Stimulated activated CD8-positive, alpha-beta memory T cell treated with anti-CD3 and anti-CD28 coated beads, Interleukin-12 subunit alpha, Interleukin-12 subunit beta, amount 100 ng/mL, for 4 hours (primary cell): ENCODE data around the gene HTR5A.

Experiments used
- DNase-seq: peaks from one replicate; pipeline ENCODE4 v3.0.0-alpha.2; 2020; ENCODE audit warnings: low read depth

Gene HTR5A

GRCh38 chr7:155090684-155091083 lies 20.6 kb downstream of the HTR5A start:
- no peak for DNase-seq

DNA sequence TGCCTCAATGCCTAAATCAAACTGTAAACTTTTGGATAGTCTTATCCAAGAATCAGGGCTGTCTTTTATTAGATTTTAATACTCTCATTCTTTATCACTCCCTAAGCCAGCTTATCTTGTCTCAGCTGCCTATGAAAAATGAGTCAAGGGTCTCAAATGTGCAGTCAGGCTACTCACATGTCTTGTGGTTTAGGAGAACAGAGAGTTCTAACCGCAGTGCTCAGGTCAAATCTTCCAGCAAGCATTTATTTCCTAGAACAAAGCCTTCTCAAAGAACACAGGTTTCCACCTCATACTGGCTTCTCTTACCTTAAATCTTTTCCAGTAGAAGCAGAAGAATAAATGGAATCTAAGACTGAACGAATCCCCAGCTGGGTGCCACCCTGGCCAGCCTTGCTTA lies 23.5 kb downstream of the HTR5A start:
- no peak for DNase-seq

DNA sequence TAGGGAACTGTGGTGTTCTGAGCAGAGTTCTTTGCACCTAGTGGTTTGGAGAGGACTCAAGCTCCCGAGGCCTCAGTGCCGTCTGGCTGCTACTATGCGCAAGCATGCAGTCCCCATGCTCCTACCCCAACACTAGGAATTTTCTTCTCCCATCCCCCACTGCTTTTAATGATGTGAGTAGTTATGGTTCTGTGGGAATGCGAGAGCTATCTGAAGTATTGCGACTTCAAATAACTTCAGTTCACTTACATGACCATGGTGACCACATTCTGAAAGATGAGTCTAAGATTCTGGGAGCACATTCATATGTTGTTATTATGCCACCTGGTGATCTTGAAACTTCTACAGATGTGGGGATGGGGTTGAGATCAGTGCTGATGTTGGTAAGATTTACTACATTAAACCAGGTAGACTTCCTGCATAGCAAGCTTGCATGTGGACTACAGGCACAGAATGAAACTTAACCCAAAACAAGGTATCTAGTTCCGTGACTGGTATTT lies 24.6 kb downstream of the HTR5A start:
- no peak for DNase-seq

- DNase-seq, result no peak
Observed at GRCh38 chr7:155097338-155097737, 27.2 kb downstream of the HTR5A start.

DNA sequence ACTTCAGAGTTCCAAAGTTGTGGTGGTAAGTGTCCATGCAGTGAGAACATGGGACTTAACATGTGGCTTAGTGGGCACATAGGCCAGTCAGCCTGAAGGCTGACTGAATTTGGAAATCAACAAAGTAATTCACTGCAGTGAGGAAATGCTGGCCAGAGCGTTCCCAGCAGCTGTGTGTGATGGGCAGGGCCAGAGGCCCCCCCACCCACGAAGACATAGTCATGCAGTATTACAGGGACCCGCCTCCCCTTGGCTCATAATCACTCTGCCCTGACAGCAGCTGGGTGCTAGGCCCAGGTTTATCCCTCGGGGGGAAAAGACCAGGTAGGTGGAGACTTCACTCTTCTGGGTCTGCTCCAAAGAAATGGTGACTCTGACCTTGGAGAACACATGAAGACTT lies 33.7 kb downstream of the HTR5A start:
- no peak for DNase-seq

- no peak for DNase-seq
Observed at GRCh38 chr7:155104913-155105312, 34.8 kb downstream of the HTR5A start.

DNA sequence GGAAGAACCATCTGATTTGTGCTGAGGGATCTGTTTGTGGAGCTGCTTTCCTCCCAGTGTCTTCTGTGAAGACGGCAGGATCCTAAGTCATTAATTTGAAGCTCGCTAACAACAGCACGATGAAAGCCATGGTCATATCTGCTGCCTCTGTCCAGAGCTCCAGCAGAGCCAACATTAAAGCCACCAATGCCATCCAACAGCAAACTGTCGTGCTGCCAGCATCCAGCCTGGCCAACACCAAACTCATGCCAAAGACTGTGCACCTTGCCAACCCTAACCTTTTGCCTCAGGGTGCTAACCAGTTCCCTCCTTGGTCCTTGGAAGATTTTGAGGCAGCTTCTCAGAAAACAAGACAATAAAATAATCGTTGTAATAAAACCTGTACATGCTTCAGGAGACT lies 36.2 kb downstream of the HTR5A start:
- DNase-seq, result no peak

DNA sequence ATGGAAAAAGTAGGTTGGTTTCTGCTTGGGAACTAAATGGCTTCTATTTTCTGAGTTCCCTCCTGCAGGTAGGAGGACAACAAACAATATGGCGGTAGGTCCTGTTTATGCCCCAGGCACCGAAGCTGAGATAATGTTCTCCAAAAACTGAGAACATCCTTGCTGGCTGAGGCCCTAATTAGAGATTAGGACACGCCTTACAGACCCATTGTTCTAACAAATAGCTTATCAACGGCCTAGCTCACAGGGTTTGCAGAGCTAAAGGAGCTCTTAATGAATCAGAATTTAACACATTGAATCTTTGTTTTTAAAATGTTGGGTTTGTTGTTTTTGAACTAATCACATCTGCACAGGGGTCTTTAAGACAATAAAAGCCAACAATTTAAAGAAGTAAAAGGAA lies 37.0 kb downstream of the HTR5A start:
- DNase-seq, result no peak

- no peak for DNase-seq
Observed at GRCh38 chr7:155108144-155108901, 38.2 kb downstream of the HTR5A start.

- DNase-seq, result no peak
Observed at GRCh38 chr7:155109121-155109520, 39.0 kb downstream of the HTR5A start.

GRCh38 chr7:155115288-155115687 lies 45.2 kb downstream of the HTR5A start:
- DNase-seq, result no peak

DNA sequence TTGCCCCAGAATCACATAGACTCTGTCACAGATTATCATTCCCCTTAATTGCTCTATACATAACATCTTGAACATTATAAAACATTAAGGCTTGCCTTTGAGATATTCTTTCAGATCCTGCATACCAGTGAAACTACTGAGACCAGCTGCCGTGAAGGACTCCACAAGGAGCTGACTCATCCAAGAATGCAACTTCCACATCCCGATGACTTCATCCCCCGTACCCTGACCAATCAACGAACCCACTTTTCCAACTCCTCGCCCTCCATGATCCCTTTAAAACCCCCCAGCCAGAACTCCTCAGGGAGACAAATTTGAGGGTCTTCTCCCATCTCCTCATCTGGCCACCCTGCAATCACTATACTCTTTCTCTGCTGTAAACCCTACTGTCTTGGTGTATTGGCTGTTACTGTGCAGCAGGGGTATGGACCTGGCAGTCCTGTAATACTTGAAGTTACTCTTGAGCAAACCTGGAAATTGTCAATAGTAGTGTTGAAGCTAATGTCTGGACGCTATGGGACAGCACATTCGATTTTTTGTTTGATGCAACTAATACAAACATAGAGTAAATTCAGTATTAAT lies 49.8 kb downstream of the HTR5A start:
- DNase-seq, result no peak

DNA sequence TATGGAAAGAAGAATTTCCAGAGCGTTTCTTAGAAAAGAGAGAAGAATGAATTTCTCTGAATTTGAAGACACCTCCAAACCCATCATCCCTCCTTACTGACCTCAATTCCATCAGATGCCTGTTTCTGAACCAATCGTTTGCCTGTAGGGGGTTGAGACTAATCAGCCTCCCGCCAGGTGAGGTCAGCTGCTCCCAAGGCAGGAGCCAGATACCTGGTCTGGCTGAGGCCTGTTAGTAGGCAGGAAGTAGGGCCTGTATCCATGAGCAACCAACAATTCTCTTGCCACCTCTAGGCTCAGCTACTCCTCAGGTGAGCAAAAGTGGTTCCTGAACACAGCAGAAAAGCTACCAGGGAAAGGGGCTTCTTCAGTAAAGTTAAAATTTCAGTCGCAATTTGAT lies 50.3 kb downstream of the HTR5A start:
- no peak for DNase-seq

DNA sequence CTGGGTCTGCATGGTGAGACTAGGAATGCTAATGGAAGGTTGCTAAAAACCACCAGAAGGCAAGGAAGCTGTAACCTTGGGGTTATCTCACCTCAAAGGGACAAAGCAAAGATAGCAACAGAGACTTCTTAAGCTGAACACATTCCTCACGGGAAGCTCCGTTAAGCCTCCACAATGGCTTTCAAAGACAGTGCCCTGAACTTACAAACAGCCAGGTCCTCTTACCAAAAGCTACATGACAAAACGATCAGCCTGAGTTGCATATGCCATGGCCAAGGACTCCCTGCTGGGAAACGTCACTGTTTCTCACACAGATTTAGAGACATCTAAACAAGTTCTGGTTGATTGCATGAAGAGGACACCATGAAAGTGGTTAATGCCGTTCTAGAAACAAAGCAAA lies 52.7 kb downstream of the HTR5A start:
- DNase-seq, result no peak

DNA sequence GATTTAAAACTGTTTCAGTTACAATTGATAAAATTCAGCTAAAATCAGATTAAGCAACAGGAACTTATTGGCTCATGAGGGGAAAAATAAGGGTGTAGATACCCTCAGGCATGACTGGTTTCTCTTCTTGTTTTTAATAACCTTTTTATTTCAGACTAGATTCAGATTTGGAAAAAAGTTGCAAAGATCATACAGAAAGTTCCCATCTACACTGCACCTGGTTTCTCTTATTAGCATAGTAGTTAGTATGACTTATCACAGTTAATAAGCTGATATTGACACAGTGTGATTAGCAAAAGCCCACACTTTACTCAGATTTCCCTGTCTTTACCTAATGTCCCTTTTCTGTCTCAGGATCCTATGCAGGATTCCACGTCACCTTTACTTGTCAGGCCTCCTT lies 53.3 kb downstream of the HTR5A start:
- no peak for DNase-seq

DNA sequence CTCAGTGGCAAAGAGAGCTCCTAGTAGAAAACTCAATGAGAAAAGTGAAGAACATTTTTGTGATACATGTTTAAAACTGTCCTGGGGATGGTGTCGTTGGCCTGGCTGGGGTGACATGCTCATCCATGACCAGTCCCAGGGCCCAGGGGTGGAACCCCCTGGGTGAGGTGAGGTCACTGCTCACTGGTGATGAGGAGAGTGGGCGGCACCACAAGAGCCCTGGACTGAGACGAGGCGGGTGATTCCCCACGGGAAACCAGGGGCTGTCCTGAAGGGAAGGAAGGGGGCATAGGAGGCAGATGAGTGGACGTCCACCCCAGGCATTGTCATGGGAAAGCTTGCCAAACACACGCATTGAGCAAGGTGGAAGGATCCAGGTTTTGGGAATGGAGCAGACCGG lies 54.6 kb downstream of the HTR5A start:
- DNase-seq, result no peak

DNA sequence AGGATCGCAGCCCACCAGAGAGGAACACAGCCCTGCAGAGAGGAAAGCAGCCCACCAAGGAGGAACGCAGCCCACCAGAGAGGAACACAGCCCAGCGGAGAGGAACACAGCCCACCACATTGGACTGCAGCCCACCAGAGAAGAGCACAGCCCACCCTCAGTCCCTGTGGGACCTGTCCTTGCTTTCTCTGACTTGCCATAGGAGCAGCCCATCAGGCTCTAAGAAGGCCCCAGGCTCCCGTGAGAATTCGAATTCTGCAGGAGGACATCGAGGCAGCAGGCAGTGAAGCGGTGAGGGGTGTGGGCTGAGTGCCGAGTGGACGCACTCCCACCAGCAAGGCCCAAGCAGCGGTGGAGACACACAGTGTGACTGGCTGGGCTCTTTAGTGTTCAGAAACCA lies 59.1 kb downstream of the HTR5A start:
- no peak for DNase-seq

DNA sequence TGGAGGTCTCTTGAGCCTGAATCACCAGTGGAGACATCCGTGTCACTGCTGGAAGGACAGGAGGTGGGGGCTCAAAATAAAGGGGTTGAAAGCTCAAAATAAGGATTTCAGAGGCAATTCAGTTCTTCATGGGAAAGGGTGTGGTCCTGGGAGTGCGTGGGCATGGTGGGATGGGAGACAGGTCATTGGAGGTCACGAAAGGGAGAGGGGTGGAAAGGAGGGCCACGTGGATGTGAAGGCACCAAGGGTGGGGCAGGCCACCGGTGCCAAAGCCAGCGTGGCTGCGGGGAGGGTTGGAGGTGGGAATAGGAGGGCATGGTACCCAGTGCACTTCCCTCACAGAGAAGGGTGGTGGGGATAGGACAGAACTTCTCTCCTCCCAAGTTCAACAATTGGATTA lies 59.7 kb downstream of the HTR5A start:
- DNase-seq, result no peak

DNA sequence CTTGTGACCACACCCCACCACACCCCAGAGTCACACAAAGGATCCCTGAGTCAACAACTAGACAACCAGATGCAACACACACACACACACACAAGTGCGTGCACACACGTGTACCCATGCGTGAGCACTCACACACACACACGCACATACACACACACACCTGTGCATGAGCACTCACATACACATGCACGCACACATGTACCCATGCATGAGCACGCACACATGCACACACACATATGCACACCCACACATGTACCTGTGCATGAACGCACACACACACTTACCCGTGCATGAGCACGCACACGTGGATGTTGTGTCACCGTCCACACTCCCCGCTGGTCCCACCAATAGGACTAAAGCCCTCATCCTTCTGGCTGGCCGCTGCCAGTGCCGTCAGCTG lies 60.4 kb downstream of the HTR5A start:
- no peak for DNase-seq

- DNase-seq, result no peak
Observed at GRCh38 chr7:155131090-155131489, 61.0 kb downstream of the HTR5A start.

DNA sequence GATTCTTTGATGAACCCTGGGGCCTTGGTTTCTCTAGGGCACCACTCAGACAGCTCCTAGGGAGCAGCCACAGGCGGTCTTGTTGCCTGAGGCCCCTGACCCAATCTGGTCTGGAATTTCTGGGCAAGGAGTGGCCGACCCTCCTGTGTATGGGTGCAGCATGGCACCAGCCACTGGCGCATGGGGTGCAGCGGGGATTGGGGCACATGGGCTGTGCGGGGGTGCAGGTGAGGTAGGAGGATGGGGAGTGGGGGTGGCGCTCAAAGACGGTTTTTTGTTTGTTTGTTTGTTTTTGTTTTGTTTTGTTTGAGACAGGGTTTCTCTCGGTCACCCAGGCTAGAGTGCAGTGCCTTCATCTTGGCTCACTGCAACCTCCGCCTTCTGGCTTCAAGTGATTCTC lies 62.3 kb downstream of the HTR5A start:
- no peak for DNase-seq

GRCh38 chr7:155136619-155137243 lies 66.6 kb downstream of the HTR5A start:
- DNase-seq, result no peak
